HG03060 (cell line): ENCODE data around the gene GLRA1.
"Not testable (repeated sequence)": the region's sequence is repeated elsewhere in the genome, so short reads cannot be mapped to it uniquely, and the experiment has no call there.

Experiments used
- ATAC-seq: cut with Tn5 transposase; IDR thresholded peaks from one replicate; pipeline ENCODE4 v1.9.1; 2021; ENCODE audit warnings: low read depth, moderate number of reproducible peaks; ENCODE audit not compliant: unreplicated experiment

GLRA1 gene

GRCh38 chr5:151822141-151822540 is 102.5 kb downstream of the GLRA1 start:
- ATAC-seq: no peak

GRCh38 chr5:151820903-151821302 is 103.7 kb downstream of the GLRA1 start:
- ATAC-seq: no peak

- ATAC-seq: no peak
Measured at GRCh38 chr5:151820271-151820670, 104.4 kb downstream of the GLRA1 start.

DNA sequence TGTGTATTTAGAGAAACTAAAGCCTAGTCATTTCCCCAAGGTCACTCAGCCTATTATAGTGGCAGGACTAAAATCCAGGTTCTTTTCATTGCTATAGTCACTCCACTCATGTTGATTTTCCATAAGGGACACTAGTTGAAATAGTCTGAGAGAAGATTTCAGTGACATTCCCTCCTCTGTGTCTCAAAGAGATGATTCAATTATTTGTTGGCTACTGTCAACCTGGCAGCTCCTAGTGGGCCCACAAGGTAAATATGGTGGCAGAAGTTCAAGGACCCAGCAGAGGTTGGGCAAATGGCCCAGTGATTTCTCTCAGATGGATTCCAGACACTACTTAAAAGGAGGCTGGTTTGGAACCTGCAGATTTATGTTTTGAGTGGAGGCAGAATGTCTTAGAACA is 104.8 kb downstream of the GLRA1 start:
- no peak for ATAC-seq

GRCh38 chr5:151815051-151815450 is 109.6 kb downstream of the GLRA1 start:
- no peak for ATAC-seq

DNA sequence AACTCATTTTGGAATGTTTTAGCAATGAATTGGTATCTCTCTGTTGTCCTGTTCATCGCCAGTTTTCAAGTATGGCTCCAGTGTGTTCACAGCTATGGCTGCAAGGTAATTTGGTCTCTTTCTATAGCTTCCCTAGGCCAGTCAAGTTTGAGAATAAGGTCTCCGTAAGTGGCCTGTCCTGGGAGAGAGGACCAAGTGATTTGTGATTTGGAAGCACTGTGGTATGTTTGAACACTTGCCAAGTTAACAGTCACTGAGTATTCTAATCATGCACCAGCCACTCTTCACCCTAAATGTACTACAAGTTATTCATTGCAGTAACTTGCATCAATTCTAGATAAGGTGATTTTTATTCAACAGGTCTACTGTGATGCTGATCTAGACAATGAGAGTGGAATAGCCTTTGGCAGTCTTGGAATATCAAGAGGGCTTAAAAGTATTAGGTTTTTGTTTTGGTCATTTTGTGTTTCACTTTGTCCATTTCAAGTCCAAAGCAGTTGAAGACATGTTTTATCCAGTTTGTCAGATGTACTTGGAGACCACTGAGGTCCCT is 111.8 kb downstream of the GLRA1 start:
- no peak for ATAC-seq

GRCh38 chr5:151811593-151812321 is 112.9 kb downstream of the GLRA1 start:
- no peak for ATAC-seq

- no peak for ATAC-seq
Measured at GRCh38 chr5:151810897-151811296, 113.8 kb downstream of the GLRA1 start.

DNA sequence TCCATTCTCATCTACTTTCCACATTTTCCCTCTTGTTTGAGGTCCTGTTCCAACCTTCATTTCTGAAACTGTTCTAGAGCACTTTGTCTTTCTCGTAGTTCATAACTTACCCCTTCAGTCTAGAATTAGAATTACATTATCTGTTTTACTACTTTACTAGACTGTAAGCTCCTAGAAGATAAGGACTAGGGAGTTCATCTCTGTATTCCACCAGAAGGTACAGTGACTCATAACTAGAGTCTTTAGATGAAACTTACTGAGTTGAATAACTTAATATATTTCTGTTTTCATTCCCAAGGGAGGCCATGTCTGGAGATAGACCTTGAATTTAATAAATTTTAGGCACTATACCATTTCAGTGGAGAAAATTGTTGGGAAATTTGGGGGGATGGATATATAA is 114.2 kb downstream of the GLRA1 start:
- no peak for ATAC-seq

DNA sequence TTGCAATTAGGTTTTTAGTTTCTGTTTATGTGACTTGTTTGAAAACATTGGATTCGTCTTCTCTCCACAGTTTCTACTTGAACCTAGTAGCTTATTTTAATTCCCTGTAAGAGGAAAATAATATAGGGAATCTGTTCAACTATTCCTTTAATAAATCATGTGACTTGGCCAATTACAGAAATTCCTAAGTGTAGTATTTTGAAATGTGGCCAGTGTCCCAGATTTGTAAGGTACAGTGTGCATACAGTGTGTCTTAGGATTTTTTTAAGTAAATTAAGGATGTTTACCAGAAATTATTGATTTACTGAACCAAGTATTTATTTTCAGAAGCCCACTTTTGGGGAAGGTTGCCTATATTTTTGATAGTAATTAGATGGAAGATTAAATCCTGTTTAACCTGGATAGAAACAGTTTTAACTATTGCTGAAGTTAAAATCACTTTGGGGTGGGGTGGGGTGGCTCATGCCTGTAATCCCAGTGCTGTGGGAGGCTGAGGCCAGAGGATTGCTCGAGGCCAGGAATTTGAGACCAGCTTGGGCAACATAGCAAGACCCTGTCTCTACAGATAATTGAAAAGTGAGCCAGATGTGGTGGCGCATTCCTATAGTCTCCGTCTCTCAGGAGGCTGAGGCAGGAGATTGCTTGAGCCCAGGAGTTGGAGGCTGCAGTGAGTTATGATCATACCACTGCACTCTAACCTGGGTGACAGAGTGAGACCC is 116.0 kb downstream of the GLRA1 start:
- ATAC-seq: no peak

GRCh38 chr5:151805414-151806223 is 119.0 kb downstream of the GLRA1 start:
- no peak for ATAC-seq

DNA sequence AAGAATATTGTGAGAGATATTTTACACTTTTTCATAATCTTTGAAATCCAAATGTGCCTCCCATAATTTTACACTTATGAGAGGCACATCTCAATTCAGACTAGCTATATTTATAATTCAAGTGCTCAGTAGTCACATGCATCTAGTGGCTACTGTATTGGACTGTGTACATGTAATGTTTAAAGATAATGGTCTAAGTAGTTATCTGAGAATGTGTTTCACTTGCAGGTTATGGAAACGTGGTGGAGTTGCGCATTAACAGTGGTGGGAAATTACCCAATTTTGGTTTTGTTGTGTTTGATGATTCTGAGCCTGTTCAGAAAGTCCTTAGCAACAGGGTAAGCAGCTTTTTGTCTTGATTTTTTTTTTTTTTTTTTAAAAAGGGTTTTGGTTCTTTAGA is 124.1 kb downstream of the GLRA1 start:
- no peak for ATAC-seq

GRCh38 chr5:151799407-151799806 is 125.2 kb downstream of the GLRA1 start:
- ATAC-seq: no peak

GRCh38 chr5:151798674-151799073 is 126.0 kb downstream of the GLRA1 start:
- no peak for ATAC-seq

- ATAC-seq: no peak
Measured at GRCh38 chr5:151795426-151795825, 129.2 kb downstream of the GLRA1 start.

GRCh38 chr5:151793358-151793757 is 131.3 kb downstream of the GLRA1 start:
- no peak for ATAC-seq

- no peak for ATAC-seq
Measured at GRCh38 chr5:151787817-151788216, 136.8 kb downstream of the GLRA1 start.

GRCh38 chr5:151786468-151786867 is 138.2 kb downstream of the GLRA1 start:
- no peak for ATAC-seq

- no peak for ATAC-seq
Measured at GRCh38 chr5:151784141-151784540, 140.5 kb downstream of the GLRA1 start.

DNA sequence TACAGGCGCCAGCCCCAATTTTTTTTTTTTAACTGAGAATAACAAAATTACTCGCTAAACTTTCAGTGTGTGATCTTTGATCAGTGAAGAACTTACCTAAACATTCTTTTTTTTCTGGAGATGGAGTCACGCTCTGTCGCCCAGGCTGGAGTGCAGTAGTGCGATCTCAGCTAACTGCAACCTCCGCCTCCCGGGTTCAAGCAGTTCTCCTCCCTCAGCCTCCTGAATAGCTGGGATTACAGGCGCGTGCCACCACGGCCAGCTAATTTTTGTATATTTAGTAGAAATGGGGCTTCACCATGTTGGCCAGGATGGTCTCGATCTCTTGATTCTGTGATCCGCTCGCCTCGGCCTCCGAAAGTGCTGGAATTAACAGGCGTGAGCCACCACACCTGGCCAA is 141.0 kb downstream of the GLRA1 start:
- not testable (repeated sequence) for ATAC-seq

DNA sequence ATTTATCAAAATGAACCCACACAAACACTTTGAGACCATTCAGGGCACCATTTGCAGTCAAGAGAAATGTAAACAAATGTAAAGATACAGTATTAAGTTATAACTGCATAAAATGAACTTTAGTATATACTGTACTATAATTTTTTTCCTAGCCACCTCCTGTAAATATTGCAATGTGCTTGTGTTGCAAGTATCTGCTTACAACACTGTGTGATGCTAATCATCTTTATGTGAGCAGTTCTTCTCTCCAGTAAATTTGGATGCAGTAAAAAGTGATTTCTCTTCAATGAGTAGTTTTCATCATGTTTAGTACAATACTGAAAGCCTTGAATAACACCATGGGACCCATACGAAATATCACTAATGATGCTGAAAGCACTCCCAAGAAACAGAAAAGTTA is 143.4 kb downstream of the GLRA1 start:
- ATAC-seq: no peak
